ENCODE data around the gene SMG7. TPM values are rescaled to one million over a fixed set of nuclear protein-coding genes. Genes with fewer than 3 reads are reported as not detected.

Gene SMG7
- total and polyA plus RNA-seq, 4 donors = 30.5 to 75.6 (median 55.9) TPM

DNA sequence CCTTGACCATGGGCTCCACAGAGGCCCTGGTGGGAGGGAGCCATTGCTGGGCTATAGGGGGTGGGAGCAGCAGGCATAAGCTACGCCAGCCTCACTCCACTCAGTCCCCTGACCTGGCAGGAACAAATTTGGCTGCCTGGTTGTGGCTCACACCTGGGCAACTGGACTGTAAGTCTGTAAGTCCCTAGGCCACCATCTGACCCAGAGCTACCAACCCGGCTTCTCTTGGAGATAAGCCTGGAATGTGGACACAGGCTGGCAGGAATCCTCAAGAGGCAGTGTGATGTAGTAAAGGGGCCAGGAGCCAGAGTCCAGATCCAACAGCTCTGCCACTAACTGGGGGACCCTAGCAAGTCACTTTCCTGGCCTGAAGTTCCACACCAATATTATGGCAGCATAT, 106.6 kb downstream of the SMG7 start:
- no peak overlapping the region for H3K27ac ChIP-seq (ENCODE audit: low read depth, low read length)

GRCh38 chr1:183580281-183580682, 108.0 kb downstream of the SMG7 start:
- Histone ChIP-seq H3K4me1 (ENCODE audit: control insufficient read depth, insufficient read depth, low read length) (peaks cover 19% of the 10 kb centered on the region), H3K27me3 (ENCODE audit: control insufficient read depth, insufficient read depth, low read length) (no peaks in the 10 kb centered on the region), H3K27ac (ENCODE audit: low read depth, low read length) (no peak overlapping the region)

More for the DNA sequence above, 106.6 kb downstream of the SMG7 start:
- no peak overlapping the region for H3K4me3 ChIP-seq (ENCODE audit: low read depth, low read length)
- peaks cover 19% of the 10 kb centered on the region for H3K4me1 ChIP-seq (ENCODE audit: control insufficient read depth, insufficient read depth, low read length)
- DNase-seq (ENCODE audit: low read depth in 4 of 6, low spot score in 6 of 6) = no peak
- H3K36me3 ChIP-seq (ENCODE audit: control insufficient read depth, insufficient read depth, low read length) = no peaks in the 10 kb centered on the region
- no peaks in the 10 kb centered on the region for H3K9me3 ChIP-seq (ENCODE audit: control insufficient read depth, insufficient read depth, low read length)
- 100% methylated on average over 2 of the region's 2 CpGs for WGBS (ENCODE audit: insufficient coverage)
- no peaks in the 10 kb centered on the region for H3K27me3 ChIP-seq (ENCODE audit: control insufficient read depth, insufficient read depth, low read length)

DNA sequence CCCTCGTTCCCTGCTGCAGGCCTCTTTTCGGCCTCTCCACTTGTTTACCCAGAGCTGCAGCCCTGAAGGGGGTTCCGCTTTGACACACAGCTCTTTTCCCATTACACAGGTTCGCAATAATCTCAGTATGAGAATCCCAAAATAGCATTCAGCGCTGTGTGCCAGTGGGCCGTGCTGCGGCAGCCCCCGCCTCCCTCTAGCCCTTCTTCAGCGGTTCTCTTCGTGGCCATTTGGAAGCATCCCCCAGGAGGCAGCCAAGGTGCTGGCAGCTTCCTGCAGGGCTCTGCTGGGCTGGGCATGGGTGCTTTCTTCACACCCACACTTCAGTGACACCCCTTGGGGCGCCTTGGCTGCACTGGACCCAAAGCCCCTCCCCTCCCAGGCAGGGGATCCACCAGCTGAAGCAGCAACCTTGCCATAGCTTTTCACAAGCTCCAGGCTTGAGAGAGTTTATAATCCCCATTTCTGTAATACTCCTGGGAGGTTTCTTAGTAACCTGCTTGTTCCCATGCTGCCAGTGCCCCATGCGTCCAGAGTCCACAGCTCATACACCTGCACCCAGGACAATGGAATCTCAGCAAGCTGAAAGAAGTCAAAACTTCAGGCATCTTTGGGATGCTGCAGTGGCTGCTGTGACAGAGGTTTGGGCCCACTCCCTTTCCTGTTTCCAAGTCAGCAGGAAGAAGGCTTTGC, 109.9 kb downstream of the SMG7 start:
- Histone ChIP-seq H3K4me3 (ENCODE audit: low read depth, low read length) (no peak overlapping the region), H3K4me1 (ENCODE audit: control insufficient read depth, insufficient read depth, low read length) (peaks cover 19% of the 10 kb centered on the region), H3K9me3 (ENCODE audit: control insufficient read depth, insufficient read depth, low read length) (no peaks in the 10 kb centered on the region), H3K36me3 (ENCODE audit: control insufficient read depth, insufficient read depth, low read length) (no peaks in the 10 kb centered on the region), H3K27ac (ENCODE audit: low read depth, low read length) (peak overlapping the region; percentile 42), H3K27me3 (ENCODE audit: control insufficient read depth, insufficient read depth, low read length) (no peaks in the 10 kb centered on the region)
- WGBS (ENCODE audit: insufficient coverage) = 86% methylated on average over 12 of the region's 12 CpGs
- no peak for DNase-seq (ENCODE audit: low read depth in 4 of 6, low spot score in 6 of 6)

More at GRCh38 chr1:183580281-183580682, 108.0 kb downstream of the SMG7 start:
- H3K36me3 ChIP-seq (ENCODE audit: control insufficient read depth, insufficient read depth, low read length) = no peaks in the 10 kb centered on the region
- H3K9me3 ChIP-seq (ENCODE audit: control insufficient read depth, insufficient read depth, low read length) = no peaks in the 10 kb centered on the region
- 20% methylated on average over 7 of the region's 8 CpGs for WGBS (ENCODE audit: insufficient coverage)
- DNase-seq (ENCODE audit: low read depth in 4 of 6, low spot score in 6 of 6) = peak in 2 of 6 donors; percentile 35 to 46
- no peak overlapping the region for H3K4me3 ChIP-seq (ENCODE audit: low read depth, low read length)

DNA sequence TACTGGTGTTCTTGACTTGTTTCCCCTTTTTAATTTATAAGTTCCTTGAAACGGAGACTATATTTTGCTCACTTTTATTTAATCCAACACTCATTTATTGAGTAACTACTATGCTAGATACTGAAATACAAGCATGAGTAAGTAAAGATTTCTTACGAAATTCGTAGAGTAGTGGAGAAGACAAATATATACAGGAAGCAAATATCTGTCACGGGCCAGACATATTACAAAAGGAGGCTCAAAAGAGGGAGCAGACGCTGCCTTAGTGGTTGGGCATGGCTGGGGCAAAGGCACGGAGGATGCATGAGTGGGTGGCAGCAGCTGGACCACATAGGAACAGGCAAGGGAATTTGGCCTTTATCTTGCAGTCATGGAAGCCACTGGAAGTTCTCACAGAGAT, 111.2 kb downstream of the SMG7 start:
- H3K27me3 ChIP-seq (ENCODE audit: control insufficient read depth, insufficient read depth, low read length) = no peaks in the 10 kb centered on the region
- no peak overlapping the region for H3K27ac ChIP-seq (ENCODE audit: low read depth, low read length)
- H3K4me3 ChIP-seq (ENCODE audit: low read depth, low read length) = no peak overlapping the region
- DNase-seq (ENCODE audit: low read depth in 4 of 6, low spot score in 6 of 6) = no peak
- H3K36me3 ChIP-seq (ENCODE audit: control insufficient read depth, insufficient read depth, low read length) = no peaks in the 10 kb centered on the region
- 87% methylated on average over 5 of the region's 6 CpGs for WGBS (ENCODE audit: insufficient coverage)
- no peaks in the 10 kb centered on the region for H3K9me3 ChIP-seq (ENCODE audit: control insufficient read depth, insufficient read depth, low read length)
- H3K4me1 ChIP-seq (ENCODE audit: control insufficient read depth, insufficient read depth, low read length) = peaks cover 19% of the 10 kb centered on the region

DNA sequence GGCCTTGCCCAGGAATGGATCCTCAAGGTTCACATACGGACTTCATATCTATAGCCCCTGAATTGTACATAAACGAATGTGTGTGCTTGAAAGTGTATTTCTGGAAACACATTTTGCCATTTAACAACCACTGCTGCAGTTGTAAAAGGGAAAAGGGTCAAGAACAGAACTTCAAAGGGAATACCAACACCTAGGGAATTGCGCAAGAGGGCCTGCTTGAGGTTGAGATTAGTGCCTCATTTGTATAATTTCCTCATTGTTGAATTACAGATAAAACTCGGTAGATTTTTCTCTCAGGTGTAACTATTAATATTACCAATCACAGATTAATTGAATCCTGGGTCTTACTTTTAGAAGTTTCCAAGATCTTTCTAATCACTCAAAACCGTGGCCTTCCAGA, 111.8 kb downstream of the SMG7 start:
- Histone ChIP-seq H3K36me3 (ENCODE audit: control insufficient read depth, insufficient read depth, low read length) (no peaks in the 10 kb centered on the region), H3K27ac (ENCODE audit: low read depth, low read length) (no peak overlapping the region), H3K4me1 (ENCODE audit: control insufficient read depth, insufficient read depth, low read length) (peaks cover 21% of the 10 kb centered on the region), H3K27me3 (ENCODE audit: control insufficient read depth, insufficient read depth, low read length) (no peaks in the 10 kb centered on the region), H3K4me3 (ENCODE audit: low read depth, low read length) (no peak overlapping the region), H3K9me3 (ENCODE audit: control insufficient read depth, insufficient read depth, low read length) (no peaks in the 10 kb centered on the region)
- no CpG with 5 or more reads among the region's 5 CpGs for WGBS (ENCODE audit: insufficient coverage)
- no peak for DNase-seq (ENCODE audit: low read depth in 4 of 6, low spot score in 6 of 6)

DNA sequence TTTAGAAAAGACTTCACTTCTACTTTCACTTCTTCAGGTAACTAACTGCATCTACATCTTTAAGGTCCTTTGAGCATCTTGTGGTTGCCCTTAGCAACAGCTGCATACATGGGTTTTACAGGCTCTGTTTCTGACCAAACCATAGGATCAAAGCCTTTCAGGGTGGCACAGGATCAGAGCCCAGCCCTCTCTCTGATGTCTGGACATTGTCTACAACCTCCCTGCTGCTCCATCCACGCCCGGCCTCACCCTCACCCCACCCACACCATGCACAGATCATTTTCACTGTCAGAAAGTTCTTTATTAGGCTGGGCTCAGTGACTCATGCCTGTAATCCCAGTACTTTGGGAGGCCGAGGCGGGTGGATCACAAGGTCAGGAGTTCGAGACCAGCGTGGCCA, 112.7 kb downstream of the SMG7 start:
- H3K4me3 ChIP-seq (ENCODE audit: low read depth, low read length) = no peak overlapping the region
- no peaks in the 10 kb centered on the region for H3K9me3 ChIP-seq (ENCODE audit: control insufficient read depth, insufficient read depth, low read length)
- peak in 1 of 6 donors; percentile 63 for DNase-seq (ENCODE audit: low read depth in 4 of 6, low spot score in 6 of 6)
- peaks cover 21% of the 10 kb centered on the region for H3K4me1 ChIP-seq (ENCODE audit: control insufficient read depth, insufficient read depth, low read length)
- 76% methylated on average over 6 of the region's 6 CpGs for WGBS (ENCODE audit: insufficient coverage)
- no peaks in the 10 kb centered on the region for H3K36me3 ChIP-seq (ENCODE audit: control insufficient read depth, insufficient read depth, low read length)
- H3K27me3 ChIP-seq (ENCODE audit: control insufficient read depth, insufficient read depth, low read length) = no peaks in the 10 kb centered on the region
- H3K27ac ChIP-seq (ENCODE audit: low read depth, low read length) = no peak overlapping the region

DNA sequence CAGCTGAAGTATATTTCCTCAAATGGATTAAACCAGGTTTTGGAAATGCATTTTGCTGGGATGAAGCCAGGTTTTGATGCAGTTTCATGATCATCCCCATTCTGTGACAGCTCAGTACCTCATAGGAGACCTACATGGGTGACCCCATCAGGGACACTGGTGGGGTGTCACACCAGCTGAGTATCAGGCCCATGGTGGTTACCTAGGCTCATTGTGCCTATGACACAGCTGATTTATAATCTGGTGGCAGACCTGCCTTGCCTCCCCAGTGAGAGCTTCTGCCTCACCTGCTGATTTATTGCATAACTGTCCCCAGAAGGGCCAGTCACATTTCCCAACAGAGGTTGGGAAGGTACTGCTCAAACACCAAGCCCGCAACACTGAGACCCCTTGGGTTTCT, 114.2 kb downstream of the SMG7 start:
- no peak overlapping the region for H3K27ac ChIP-seq (ENCODE audit: low read depth, low read length)
- DNase-seq (ENCODE audit: low read depth in 4 of 6, low spot score in 6 of 6) = no peak
- H3K9me3 ChIP-seq (ENCODE audit: control insufficient read depth, insufficient read depth, low read length) = no peaks in the 10 kb centered on the region
- no CpG with 5 or more reads among the region's 1 CpG for WGBS (ENCODE audit: insufficient coverage)
- peaks cover 14% of the 10 kb centered on the region for H3K4me1 ChIP-seq (ENCODE audit: control insufficient read depth, insufficient read depth, low read length)
- no peaks in the 10 kb centered on the region for H3K27me3 ChIP-seq (ENCODE audit: control insufficient read depth, insufficient read depth, low read length)
- H3K36me3 ChIP-seq (ENCODE audit: control insufficient read depth, insufficient read depth, low read length) = no peaks in the 10 kb centered on the region
- no peak overlapping the region for H3K4me3 ChIP-seq (ENCODE audit: low read depth, low read length)

DNA sequence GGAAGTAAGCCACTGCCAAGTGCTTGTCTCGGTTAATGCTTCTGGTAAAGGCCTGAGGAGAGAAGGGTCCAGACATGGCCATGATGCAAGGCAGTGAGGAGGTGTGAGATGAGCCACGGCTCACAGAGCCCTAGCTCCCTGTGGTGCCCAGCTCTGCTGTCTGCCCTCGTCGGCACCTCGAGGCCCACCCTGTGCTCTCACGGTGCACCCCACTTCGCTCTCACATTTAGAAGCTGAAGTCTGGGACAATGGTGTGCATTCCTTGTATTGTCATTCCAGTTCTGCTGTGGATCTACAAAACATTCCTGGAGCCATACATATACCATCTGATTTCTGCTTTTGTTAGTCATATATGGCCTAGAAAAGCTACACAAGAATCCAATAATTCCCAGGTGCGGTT, 114.6 kb downstream of the SMG7 start:
- Histone ChIP-seq H3K9me3 (ENCODE audit: control insufficient read depth, insufficient read depth, low read length) (no peaks in the 10 kb centered on the region), H3K4me3 (ENCODE audit: low read depth, low read length) (no peak overlapping the region), H3K4me1 (ENCODE audit: control insufficient read depth, insufficient read depth, low read length) (peaks cover 13% of the 10 kb centered on the region), H3K27me3 (ENCODE audit: control insufficient read depth, insufficient read depth, low read length) (no peaks in the 10 kb centered on the region), H3K36me3 (ENCODE audit: control insufficient read depth, insufficient read depth, low read length) (no peaks in the 10 kb centered on the region), H3K27ac (ENCODE audit: low read depth, low read length) (no peak overlapping the region)
- 92% methylated on average over 5 of the region's 8 CpGs for WGBS (ENCODE audit: insufficient coverage)
- no peak for DNase-seq (ENCODE audit: low read depth in 4 of 6, low spot score in 6 of 6)

DNA sequence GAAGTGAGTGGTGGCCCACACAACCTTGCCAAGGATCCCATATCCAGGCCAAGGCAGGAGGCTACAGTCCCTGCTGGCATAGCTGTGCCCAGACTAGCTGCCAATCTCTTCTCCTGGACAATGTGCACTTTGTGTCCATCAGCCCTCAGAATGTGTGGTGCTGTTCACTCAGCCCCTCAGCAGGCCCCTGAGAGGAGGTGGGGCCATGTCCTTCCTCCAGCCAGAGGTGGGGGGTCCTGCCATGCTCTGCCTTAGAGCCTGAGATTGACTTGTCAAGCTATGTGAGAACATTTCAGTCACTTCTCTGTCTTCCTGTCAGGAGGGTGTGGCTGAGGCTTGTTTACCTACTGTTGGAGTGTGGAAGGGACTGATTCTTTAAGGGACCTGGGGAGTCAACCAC, 116.5 kb downstream of the SMG7 start:
- Histone ChIP-seq H3K36me3 (ENCODE audit: control insufficient read depth, insufficient read depth, low read length) (no peaks in the 10 kb centered on the region), H3K27me3 (ENCODE audit: control insufficient read depth, insufficient read depth, low read length) (no peaks in the 10 kb centered on the region), H3K4me1 (ENCODE audit: control insufficient read depth, insufficient read depth, low read length) (peaks cover 4% of the 10 kb centered on the region), H3K27ac (ENCODE audit: low read depth, low read length) (no peak overlapping the region), H3K4me3 (ENCODE audit: low read depth, low read length) (no peak overlapping the region), H3K9me3 (ENCODE audit: control insufficient read depth, insufficient read depth, low read length) (no peaks in the 10 kb centered on the region)
- peak in 1 of 6 donors; percentile 72 for DNase-seq (ENCODE audit: low read depth in 4 of 6, low spot score in 6 of 6)

GRCh38 chr1:183589384-183589783, 117.1 kb downstream of the SMG7 start:
- WGBS (ENCODE audit: insufficient coverage) = 80% methylated on average over 1 of the region's 5 CpGs
- Histone ChIP-seq H3K27ac (ENCODE audit: low read depth, low read length) (no peak overlapping the region), H3K36me3 (ENCODE audit: control insufficient read depth, insufficient read depth, low read length) (no peaks in the 10 kb centered on the region), H3K9me3 (ENCODE audit: control insufficient read depth, insufficient read depth, low read length) (no peaks in the 10 kb centered on the region), H3K4me1 (ENCODE audit: control insufficient read depth, insufficient read depth, low read length) (peaks cover 4% of the 10 kb centered on the region), H3K4me3 (ENCODE audit: low read depth, low read length) (no peak overlapping the region), H3K27me3 (ENCODE audit: control insufficient read depth, insufficient read depth, low read length) (no peaks in the 10 kb centered on the region)
- no peak for DNase-seq (ENCODE audit: low read depth in 4 of 6, low spot score in 6 of 6)
